ENCODE measurements around the gene TTLL10.

DNA sequence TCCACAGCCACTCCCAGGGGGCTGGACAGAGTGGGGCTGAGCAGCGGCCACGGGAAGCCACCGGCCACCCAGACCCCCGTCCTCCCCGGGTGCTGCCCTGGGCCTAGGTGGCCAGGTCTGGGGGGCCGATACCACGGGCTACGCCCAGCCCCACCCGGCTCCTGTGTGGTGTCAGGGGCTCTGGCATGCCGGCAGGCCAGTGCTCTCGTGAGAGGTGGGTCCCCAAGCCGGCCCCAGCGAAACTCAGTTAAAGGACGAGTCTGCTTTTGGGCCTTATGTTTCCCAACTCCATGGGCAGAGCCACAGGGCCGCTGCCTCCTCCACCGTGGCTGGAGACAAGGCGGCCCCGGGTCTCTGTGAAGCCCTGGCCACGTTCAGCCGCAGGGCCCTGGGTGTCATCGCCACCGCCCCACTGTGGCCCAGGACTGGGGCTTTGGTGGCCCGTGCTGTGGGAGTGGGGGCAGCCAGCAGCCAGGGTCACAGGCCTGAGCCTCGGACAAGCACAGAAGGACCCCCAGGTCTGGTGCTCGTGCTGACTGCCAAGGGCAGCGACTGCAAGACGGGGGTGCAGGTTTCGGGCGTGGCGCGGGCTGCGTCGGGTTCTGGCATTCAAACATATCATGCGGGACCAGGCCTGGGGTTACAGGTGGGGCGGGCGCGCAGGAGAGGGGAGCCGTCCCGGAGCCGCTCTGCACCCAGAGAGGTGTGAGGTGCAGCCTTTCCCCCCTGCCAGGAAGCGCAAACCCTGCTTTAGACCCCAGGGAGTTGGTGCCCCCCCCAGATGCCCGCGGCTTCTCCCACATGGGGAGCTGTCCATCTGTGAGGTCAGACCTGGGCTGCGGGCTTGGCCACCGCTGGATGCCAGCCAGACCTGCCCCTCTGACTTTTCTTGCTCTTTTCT lies 45.9 kb upstream of the TTLL10 start:
- TF ChIP-seq CTCF (IDR thresholded peaks at IDR 0.05; ENCODE audit: insufficient read depth, low read length) (no peak), SPI1 (IDR thresholded peaks at IDR 0.05; ENCODE audit: borderline replicate concordance, low read depth) (no peak), POLR2AphosphoS5 (IDR thresholded peaks at IDR 0.05; ENCODE audit: low read depth) (no peak)

All from HL-60 (cell line).